HG03045 (cell line): ENCODE data around the gene RNF141.
A peak's percentile ranks its signal among the peaks of the same experiment; 100 is the strongest.

Experiments
- ATAC-seq: cut with Tn5 transposase; IDR thresholded peaks from one replicate; pipeline ENCODE4 v1.9.1; 2021; ENCODE audit warnings: mild to moderate bottlenecking, moderate library complexity; ENCODE audit not compliant: unreplicated experiment

Gene RNF141

GRCh38 chr11:10499452-10499851 is 41.5 kb downstream of the RNF141 start:
- ATAC-seq = no peak

GRCh38 chr11:10498426-10499250 is 42.3 kb downstream of the RNF141 start:
- no peak for ATAC-seq

GRCh38 chr11:10498022-10498400 is 43.0 kb downstream of the RNF141 start:
- no peak for ATAC-seq

- no peak for ATAC-seq
These were observed 43.5 kb downstream of the RNF141 start for GRCh38 chr11:10497371-10498021.

- no peak for ATAC-seq
These were observed 44.6 kb downstream of the RNF141 start for GRCh38 chr11:10496296-10496936.

- ATAC-seq = no peak
These were observed 45.6 kb downstream of the RNF141 start for GRCh38 chr11:10495464-10495786.

- ATAC-seq = no peak
These were observed 46.1 kb downstream of the RNF141 start for GRCh38 chr11:10494636-10495463.

GRCh38 chr11:10493041-10493663 is 47.8 kb downstream of the RNF141 start:
- ATAC-seq = no peak

GRCh38 chr11:10492084-10492483 is 48.9 kb downstream of the RNF141 start:
- ATAC-seq = no peak

- no peak for ATAC-seq
These were observed 50.4 kb downstream of the RNF141 start for GRCh38 chr11:10490398-10491241.

GRCh38 chr11:10490032-10490397 is 51.0 kb downstream of the RNF141 start:
- ATAC-seq = no peak

GRCh38 chr11:10488934-10489691 is 51.9 kb downstream of the RNF141 start:
- peak; percentile 48 for ATAC-seq

GRCh38 chr11:10488121-10488933 is 52.7 kb downstream of the RNF141 start:
- peak; percentile 3 for ATAC-seq

- no peak for ATAC-seq
These were observed 53.9 kb downstream of the RNF141 start for GRCh38 chr11:10487002-10487647.

GRCh38 chr11:10486161-10486840 is 54.7 kb downstream of the RNF141 start:
- ATAC-seq = no peak

GRCh38 chr11:10485646-10486045 is 55.3 kb downstream of the RNF141 start:
- no peak for ATAC-seq

GRCh38 chr11:10484461-10485180 is 56.4 kb downstream of the RNF141 start:
- no peak for ATAC-seq
